Hepatocyte (in vitro differentiated cells): ENCODE measurements around the gene DCDC1. TPM values are rescaled to one million over a fixed set of nuclear protein-coding genes. Genes with fewer than 3 reads are reported as not detected.

Source experiments
- DNase-seq: peaks from one replicate; pipeline ENCODE4 v3.0.0-alpha.2; 2016; ENCODE audit warnings: low spot score
- H2AFZ ChIP-seq: fragments of 200-600 bp; sonication (generic); 2 replicates; pipeline ENCODE4 v1.6.0; 2016; ENCODE audit warnings: antibody characterized with exemption, mild to moderate bottlenecking
- H3K27ac ChIP-seq: fragments of 200-600 bp; sonication (generic); 2 replicates; pipeline ENCODE4 v1.5.1; 2016; ENCODE audit warnings: mild to moderate bottlenecking
- H3K27me3 ChIP-seq: fragments of 200-600 bp; sonication (generic); 2 replicates; pipeline ENCODE4 v1.6.1; 2016
- H3K36me3 ChIP-seq: fragments of 200-600 bp; sonication (generic); replicated peaks from 2 replicates; pipeline ENCODE4 v1.5.1; 2016; ENCODE audit warnings: low read depth; ENCODE audit not compliant: insufficient read depth
- H3K4me1 ChIP-seq: fragments of 200-600 bp; sonication (generic); 2 replicates; pipeline ENCODE4 v1.5.1; 2016; ENCODE audit warnings: mild to moderate bottlenecking, moderate library complexity; ENCODE audit not compliant: insufficient read depth
- H3K4me2 ChIP-seq: fragments of 200-600 bp; sonication (generic); 2 replicates; pipeline ENCODE4 v1.6.0; 2016
- H3K4me3 ChIP-seq: fragments of 200-600 bp; sonication (generic); 2 replicates; pipeline ENCODE4 v1.5.1; 2016; ENCODE audit warnings: mild to moderate bottlenecking
- H3K79me2 ChIP-seq: fragments of 200-600 bp; sonication (generic); 2 replicates; pipeline ENCODE4 v1.6.0; 2017; ENCODE audit warnings: mild to moderate bottlenecking
- H3K9me2 ChIP-seq: fragments of 200-600 bp; sonication (generic); replicated peaks from 2 replicates; pipeline ENCODE4 v1.6.0; 2017; ENCODE audit warnings: mild to moderate bottlenecking; ENCODE audit not compliant: insufficient read depth
- H3K9me3 ChIP-seq: fragments of 200-600 bp; sonication (generic); 2 replicates; pipeline ENCODE4 v1.5.1; 2016; ENCODE audit warnings: low read depth, mild to moderate bottlenecking
- H4K20me1 ChIP-seq: fragments of 200-600 bp; sonication (generic); 2 replicates; pipeline ENCODE4 v1.6.0; 2016; ENCODE audit warnings: mild to moderate bottlenecking; ENCODE audit not compliant: insufficient read depth, poor library complexity, severe bottlenecking
- CTCF ChIP-seq: fragments of 200-600 bp; sonication (generic); IDR thresholded peaks from 2 replicates; pipeline ENCODE4 v1.5.1; 2016; ENCODE audit warnings: antibody characterized with exemption, mild to moderate bottlenecking; ENCODE audit not compliant: poor library complexity
- EZH2 ChIP-seq: fragments of 200-600 bp; sonication (generic); IDR thresholded peaks from 2 replicates; pipeline ENCODE4 v1.6.1; 2016; ENCODE audit warnings: antibody characterized with exemption, mild to moderate bottlenecking, borderline replicate concordance
- EZH2phosphoT487 ChIP-seq: fragments of 200-600 bp; sonication (generic); IDR thresholded peaks from one replicate; pipeline ENCODE4 v1.6.1; 2018; ENCODE audit warnings: antibody characterized with exemption, mild to moderate bottlenecking, low read depth, moderate library complexity; ENCODE audit not compliant: unreplicated experiment, severe bottlenecking
- WGBS: methylation state at CpG from one replicate; pipeline ENCODE4 v1.1.6; 2016; ENCODE audit warnings: low lambda C conversion rate; ENCODE audit errors: missing lambda C conversion rate; 5-methylcytosine and 5-hydroxymethylcytosine counted together
- polyA plus RNA-seq: library from polyadenylated mRNA; unstranded; fragments of >200 nt; fragmentation: Nextera tagmentation; extraction: Ambion mirVana; gene quantifications from 2 replicates; pipeline ENCODE4 v1.2.1, GENCODE V29; 2016
- total RNA-seq: library from RNA; depleted of rRNA; stranded (reverse); fragments of >200 nt; gene quantifications from 2 replicates; pipeline ENCODE4 v1.2.3, GENCODE V29; 2014

The DCDC1 gene
- total and polyA plus RNA-seq, 2 experiments from 2014 or later = 0.63 to 1.9 TPM

- no peaks in the 10 kb centered on the region for H3K79me2 ChIP-seq
- no peaks in the 10 kb centered on the region for H3K9me2 ChIP-seq
- no peaks in the 10 kb centered on the region for H4K20me1 ChIP-seq
- H3K27ac ChIP-seq = no peak overlapping the region
- peak; percentile 73 for DNase-seq
- no peaks in the 10 kb centered on the region for H3K9me3 ChIP-seq
- H3K36me3 ChIP-seq = no peaks in the 10 kb centered on the region
- TF ChIP-seq EZH2phosphoT487 (no peak), CTCF (peak; percentile 70)
- no peak overlapping the region for H3K4me3 ChIP-seq
- H3K27me3 ChIP-seq = no peaks in the 10 kb centered on the region
- H3K4me2 ChIP-seq = no peak overlapping the region
- H3K4me1 ChIP-seq = no peaks in the 10 kb centered on the region
- H2AFZ ChIP-seq = no peak overlapping the region
- 3% methylated on average over 5 of the region's 5 CpGs for WGBS
These were observed 262.5 kb downstream of the DCDC1 start for GRCh38 chr11:31106968-31107576.

GRCh38 chr11:31106326-31106725 is 263.2 kb downstream of the DCDC1 start:
- Histone ChIP-seq H3K79me2 (no peaks in the 10 kb centered on the region), H3K27ac (no peak overlapping the region), H3K9me2 (no peaks in the 10 kb centered on the region), H3K4me1 (no peaks in the 10 kb centered on the region), H3K4me3 (no peak overlapping the region), H4K20me1 (no peaks in the 10 kb centered on the region), H3K36me3 (no peaks in the 10 kb centered on the region), H3K27me3 (no peaks in the 10 kb centered on the region), H2AFZ (no peak overlapping the region), H3K9me3 (no peaks in the 10 kb centered on the region), H3K4me2 (no peak overlapping the region)
- WGBS = 55% methylated on average over 3 of the region's 3 CpGs
- TF ChIP-seq EZH2phosphoT487 (no peak), EZH2 (no peak), CTCF (no peak)
- no peak for DNase-seq

GRCh38 chr11:31102875-31103274 is 266.7 kb downstream of the DCDC1 start:
- Histone ChIP-seq H3K4me1 (no peaks in the 10 kb centered on the region), H3K4me2 (no peak overlapping the region), H3K27me3 (no peaks in the 10 kb centered on the region), H3K79me2 (no peaks in the 10 kb centered on the region), H3K4me3 (no peak overlapping the region), H3K27ac (no peak overlapping the region), H2AFZ (no peak overlapping the region), H3K9me2 (no peaks in the 10 kb centered on the region), H3K9me3 (no peaks in the 10 kb centered on the region), H3K36me3 (no peaks in the 10 kb centered on the region), H4K20me1 (no peaks in the 10 kb centered on the region)
- WGBS = 66% methylated on average over 5 of the region's 5 CpGs
- no peak for TF ChIP-seq EZH2phosphoT487
- DNase-seq = no peak

- DNase-seq = no peak
- H4K20me1 ChIP-seq = no peaks in the 10 kb centered on the region
- H3K9me3 ChIP-seq = no peaks in the 10 kb centered on the region
- no peak overlapping the region for H3K4me2 ChIP-seq
- H3K36me3 ChIP-seq = no peaks in the 10 kb centered on the region
- H3K9me2 ChIP-seq = no peaks in the 10 kb centered on the region
- no peak for TF ChIP-seq EZH2
- TF ChIP-seq EZH2phosphoT487 = no peak
- no peak for TF ChIP-seq CTCF
- H3K27ac ChIP-seq = no peak overlapping the region
- H2AFZ ChIP-seq = no peak overlapping the region
- no peaks in the 10 kb centered on the region for H3K27me3 ChIP-seq
- no peak overlapping the region for H3K4me3 ChIP-seq
- H3K4me1 ChIP-seq = no peaks in the 10 kb centered on the region
- no peaks in the 10 kb centered on the region for H3K79me2 ChIP-seq
These were observed 267.2 kb downstream of the DCDC1 start for GRCh38 chr11:31102316-31102715.
